ENCODE results near the gene GPATCH4. TPM values are rescaled to one million over a fixed set of nuclear protein-coding genes. Genes with fewer than 3 reads are reported as not detected.

Gene GPATCH4
- total RNA-seq, 1 experiment from 2014 or later = 42.1 TPM

DNA sequence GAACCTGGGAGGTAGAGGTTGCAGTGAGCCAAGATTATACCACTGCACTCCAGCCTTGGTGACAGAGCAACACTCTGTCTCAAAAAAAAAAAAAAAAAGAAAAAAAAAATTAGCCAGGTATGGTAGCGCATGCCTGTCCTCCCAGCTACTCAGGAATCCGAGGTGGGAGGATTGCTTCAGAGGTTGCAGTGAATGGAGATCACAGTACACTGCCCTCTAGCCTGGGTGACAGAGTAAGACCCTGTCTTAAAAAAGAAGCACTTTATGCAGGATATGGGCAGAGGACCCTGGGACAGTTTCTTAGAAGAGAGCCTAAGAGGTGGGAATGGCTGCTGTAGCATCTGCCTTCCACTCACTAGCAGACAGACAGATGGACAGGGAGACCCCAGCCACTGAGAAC is 51.9 kb downstream of the GPATCH4 start:
- DNase-seq (ENCODE audit: low read depth) = no peak

- DNase-seq (ENCODE audit: low read depth) = no peak
Measured at GRCh38 chr1:156547982-156548381, 53.3 kb downstream of the GPATCH4 start.

- DNase-seq (ENCODE audit: low read depth) = no peak
Measured at GRCh38 chr1:156547434-156547833, 53.8 kb downstream of the GPATCH4 start.

DNA sequence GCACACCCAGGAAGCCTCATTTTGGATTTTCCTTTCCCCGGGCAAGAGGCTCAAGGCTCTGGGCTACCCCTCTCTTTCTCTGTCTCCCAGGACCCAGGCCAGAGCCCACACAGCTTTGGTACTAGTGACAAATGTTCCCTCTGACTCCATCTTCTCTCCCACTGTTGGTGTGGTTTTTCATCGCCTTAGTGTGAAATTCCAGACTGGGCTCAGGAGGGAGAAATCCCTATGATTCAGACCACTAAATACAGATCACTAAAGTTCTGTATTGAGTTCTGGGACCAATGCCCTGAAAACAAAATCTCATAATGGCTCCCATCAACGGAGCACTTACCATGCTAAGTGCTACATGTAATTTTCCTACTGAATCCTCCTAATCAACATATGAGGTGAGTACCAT is 55.0 kb downstream of the GPATCH4 start:
- no peak for DNase-seq (ENCODE audit: low read depth)

- no peak for DNase-seq (ENCODE audit: low read depth)
Measured at GRCh38 chr1:156544592-156545102, 56.6 kb downstream of the GPATCH4 start.

Other genes starting within 250 kb of the GPATCH4 start
- 0.06 TPM in 1 of 2 replicates, not detected in the other for gene RHBG, start 232.3 kb downstream of the GPATCH4 start, total RNA-seq (2014; rRNA removed; shearing (Covaris generic))
- 2.5 and 6.1 TPM in 2 replicates for gene MEF2D, start 100.7 kb downstream of the GPATCH4 start, total RNA-seq (2014; rRNA removed; shearing (Covaris generic))
- gene IQGAP3, start 28.9 kb downstream of the GPATCH4 start, total RNA-seq (2014; rRNA removed; shearing (Covaris generic)) = 43.6 and 45.7 TPM in 2 replicates
- gene TTC24, start 21.8 kb downstream of the GPATCH4 start, total RNA-seq (2014; rRNA removed; shearing (Covaris generic)) = not detected in 2 replicates
- 81.9 and 87.9 TPM in 2 replicates for gene NAXE, start 9.7 kb downstream of the GPATCH4 start, total RNA-seq (2014; rRNA removed; shearing (Covaris generic))
- gene HAPLN2, start 17.9 kb upstream of the GPATCH4 start, total RNA-seq (2014; rRNA removed; shearing (Covaris generic)) = 0.23 TPM in 1 of 2 replicates, not detected in the other
- gene BCAN, start 40.6 kb upstream of the GPATCH4 start, total RNA-seq (2014; rRNA removed; shearing (Covaris generic)) = not detected in 2 replicates
- gene NES, start 75.9 kb upstream of the GPATCH4 start, total RNA-seq (2014; rRNA removed; shearing (Covaris generic)) = 0.51 and 0.89 TPM in 2 replicates
- gene CRABP2, start 104.1 kb upstream of the GPATCH4 start, total RNA-seq (2014; rRNA removed; shearing (Covaris generic)) = 21.4 and 36.0 TPM in 2 replicates
- 7.9 and 11.9 TPM in 2 replicates for gene METTL25B, start 127.0 kb upstream of the GPATCH4 start, total RNA-seq (2014; rRNA removed; shearing (Covaris generic))
- gene ISG20L2, start 127.3 kb upstream of the GPATCH4 start, total RNA-seq (2014; rRNA removed; shearing (Covaris generic)) = 31.7 and 59.8 TPM in 2 replicates
- gene MRPL24, start 139.6 kb upstream of the GPATCH4 start, total RNA-seq (2014; rRNA removed; shearing (Covaris generic)) = 144 and 148 TPM in 2 replicates
- gene HDGF, start 150.2 kb upstream of the GPATCH4 start, total RNA-seq (2014; rRNA removed; shearing (Covaris generic)) = 484 and 537 TPM in 2 replicates
- gene PRCC, start 166.1 kb upstream of the GPATCH4 start, total RNA-seq (2014; rRNA removed; shearing (Covaris generic)) = 43.7 and 44.6 TPM in 2 replicates
- gene SH2D2A, start 215.4 kb upstream of the GPATCH4 start, total RNA-seq (2014; rRNA removed; shearing (Covaris generic)) = 0.51 and 0.57 TPM in 2 replicates

Measured in Daoy (cell line).